H9 (cell line): ENCODE measurements around the gene DHRS2. TPM values are rescaled to one million over a fixed set of nuclear protein-coding genes. Genes with fewer than 3 reads are reported as not detected.

ENCODE experiments used
- DNase-seq: peaks from one replicate; pipeline ENCODE4 v3.0.0-alpha.2; 2017
- H2AFZ ChIP-seq: one replicate; pipeline ENCODE4 v1.6.1; 2013; ENCODE audit warnings: mild to moderate bottlenecking, low read length, control low read depth, moderate library complexity
- H2AK5ac ChIP-seq: 2 replicates; pipeline ENCODE4 v1.6.1; 2013; ENCODE audit warnings: low read length, control low read depth, mixed read lengths; ENCODE audit not compliant: insufficient read length
- H2BK120ac ChIP-seq: one replicate; pipeline ENCODE4 v1.6.1; 2013; ENCODE audit warnings: low read depth, mild to moderate bottlenecking, low read length, control low read depth, inconsistent platforms; ENCODE audit not compliant: poor library complexity, severe bottlenecking
- H2BK12ac ChIP-seq: 2 replicates; pipeline ENCODE4 v1.6.1; 2013; ENCODE audit warnings: low read length, control low read depth, mixed read lengths, low read depth; ENCODE audit not compliant: insufficient read length
- H2BK15ac ChIP-seq: 2 replicates; pipeline ENCODE4 v1.6.1; 2013; ENCODE audit warnings: low read depth, low read length, control low read depth
- H2BK20ac ChIP-seq: one replicate; pipeline ENCODE4 v1.6.1; 2013; ENCODE audit warnings: low read depth, mild to moderate bottlenecking, low read length, control low read depth, inconsistent platforms; ENCODE audit not compliant: poor library complexity, severe bottlenecking
- H2BK5ac ChIP-seq: 2 replicates; pipeline ENCODE4 v1.6.1; 2013; ENCODE audit warnings: low read length, control low read depth, mixed read lengths; ENCODE audit not compliant: insufficient read length
- H3K14ac ChIP-seq: 2 replicates; pipeline ENCODE4 v1.6.1; 2013; ENCODE audit warnings: low read length, control low read depth; ENCODE audit not compliant: insufficient read depth
- H3K18ac ChIP-seq: 2 replicates; pipeline ENCODE4 v1.6.1; 2013; ENCODE audit warnings: low read depth, mild to moderate bottlenecking, mixed read lengths, low read length, control low read depth; ENCODE audit not compliant: insufficient read length
- H3K23ac ChIP-seq: 2 replicates; pipeline ENCODE4 v1.6.1; 2013; ENCODE audit warnings: low read length, control low read depth, mixed read lengths, low read depth; ENCODE audit not compliant: insufficient read length
- H3K23me2 ChIP-seq: 2 replicates; pipeline ENCODE4 v1.6.1; 2013; ENCODE audit warnings: low read depth, mild to moderate bottlenecking, mixed read lengths, low read length, control low read depth; ENCODE audit not compliant: insufficient read length, poor library complexity, severe bottlenecking
- H3K27ac ChIP-seq: 2 replicates; pipeline ENCODE4 v1.5.1; 2013; ENCODE audit warnings: low read length, control low read depth, mixed read lengths, low read depth; ENCODE audit not compliant: insufficient read length
- H3K27me3 ChIP-seq: 2 replicates; pipeline ENCODE4 v1.6.1; 2013; ENCODE audit warnings: low read length, control low read depth, inconsistent platforms; ENCODE audit not compliant: insufficient read depth
- H3K4ac ChIP-seq: 2 replicates; pipeline ENCODE4 v1.6.1; 2013; ENCODE audit warnings: low read depth, mild to moderate bottlenecking, control low read depth, inconsistent platforms, low read length, moderate library complexity
- H3K4me1 ChIP-seq: 2 replicates; pipeline ENCODE4 v1.6.1; 2013; ENCODE audit warnings: low read length, control low read depth, inconsistent platforms; ENCODE audit not compliant: insufficient read depth
- H3K4me2 ChIP-seq: 2 replicates; pipeline ENCODE4 v1.6.1; 2013; ENCODE audit warnings: low read length, control low read depth, mixed read lengths; ENCODE audit not compliant: insufficient read length, insufficient read depth
- H3K56ac ChIP-seq: 2 replicates; pipeline ENCODE4 v1.6.1; 2013; ENCODE audit warnings: low read depth, mild to moderate bottlenecking, mixed read lengths, low read length, control low read depth; ENCODE audit not compliant: insufficient read length
- H3K79me1 ChIP-seq: 2 replicates; pipeline ENCODE4 v1.6.1; 2013; ENCODE audit warnings: low read depth, mild to moderate bottlenecking, moderate library complexity, low read length, control low read depth, inconsistent platforms; ENCODE audit not compliant: insufficient read depth, poor library complexity, severe bottlenecking
- H3K79me2 ChIP-seq: 2 replicates; pipeline ENCODE4 v1.6.1; 2013; ENCODE audit warnings: low read length, control low read depth, inconsistent platforms; ENCODE audit not compliant: insufficient read depth
- H3K9ac ChIP-seq: 2 replicates; pipeline ENCODE4 v1.6.1; 2013; ENCODE audit warnings: low read length, control low read depth, mixed read lengths; ENCODE audit not compliant: insufficient read length; ENCODE audit errors: extremely low read depth
- H3K9me3 ChIP-seq: one replicate; pipeline ENCODE4 v1.6.1; 2013; ENCODE audit warnings: low read depth, low read length, inconsistent platforms; ENCODE audit not compliant: control insufficient read depth
- H3T11ph ChIP-seq: one replicate; pipeline ENCODE4 v1.6.1; 2013; ENCODE audit warnings: mild to moderate bottlenecking, low read length, control low read depth, inconsistent platforms
- H4K20me1 ChIP-seq: one replicate; pipeline ENCODE4 v1.6.1; 2013; ENCODE audit not compliant: control insufficient read depth, insufficient read length, insufficient read depth
- H4K5ac ChIP-seq: 2 replicates; pipeline ENCODE4 v1.6.1; 2013; ENCODE audit warnings: low read depth, mild to moderate bottlenecking, mixed read lengths, low read length, control low read depth; ENCODE audit not compliant: insufficient read length
- H4K8ac ChIP-seq: replicated peaks from 2 replicates; pipeline ENCODE4 v1.6.1; 2013; ENCODE audit warnings: low read length, control low read depth, mixed read lengths, low read depth; ENCODE audit not compliant: insufficient read length
- H4K91ac ChIP-seq: 2 replicates; pipeline ENCODE4 v1.6.1; 2013; ENCODE audit warnings: low read depth, mild to moderate bottlenecking, moderate library complexity, mixed read lengths, low read length, control low read depth; ENCODE audit not compliant: insufficient read length
- H3K27ac Mint-ChIP-seq, 3 experiments: 2 replicates in 2 of 3; 3 replicates in 1 of 3; pipeline ENCODE4 v1.8.0; 2020 to 2021; ENCODE audit warnings: mixed read lengths in 3 of 3, mild to moderate bottlenecking in 1 of 3, moderate library complexity in 1 of 3
- H3K27me3 Mint-ChIP-seq: 2 replicates; pipeline ENCODE4 v1.8.0; 2021; ENCODE audit warnings: low read depth, mild to moderate bottlenecking, moderate library complexity, mixed read lengths
- H3K36me3 Mint-ChIP-seq, 3 experiments: 2 replicates in 2 of 3; 3 replicates in 1 of 3; pipeline ENCODE4 v1.8.0; 2020 to 2021; ENCODE audit warnings: low read depth in 3 of 3, mixed read lengths in 3 of 3; ENCODE audit not compliant: insufficient read depth in 1 of 3
- H3K4me1 Mint-ChIP-seq, 2 experiments: 2 replicates each; pipeline ENCODE4 v1.8.0; 2020; ENCODE audit warnings: mixed read lengths in 2 of 2
- H3K4me3 Mint-ChIP-seq, 2 experiments: 2 replicates in 1 of 2; 3 replicates in 1 of 2; pipeline ENCODE4 v1.8.0; 2020 to 2021; ENCODE audit warnings: mild to moderate bottlenecking in 2 of 2, mixed read lengths in 2 of 2, moderate library complexity in 1 of 2
- H3K9me3 Mint-ChIP-seq, 2 experiments: 2 replicates in 1 of 2; 3 replicates in 1 of 2; pipeline ENCODE4 v1.8.0; 2020; ENCODE audit warnings: mild to moderate bottlenecking in 2 of 2, mixed read lengths in 2 of 2, moderate library complexity in 1 of 2
- WGBS: extraction: QIAGEN DNeasy Blood & Tissue Kit; methylation state at CpG from one replicate; pipeline ENCODE4 v1.1.7; 2013; ENCODE audit warnings: missing lambda C conversion rate, low lambda C conversion rate, mixed read lengths; ENCODE audit not compliant: insufficient read length; ENCODE audit errors: extremely low coverage; 5-methylcytosine and 5-hydroxymethylcytosine counted together
- total RNA-seq: library from RNA; stranded (reverse); gene quantifications from 2 replicates; pipeline ENCODE4 v1.2.1, GENCODE V29; 2021
- TF ChIP-seq, protein P1 (sequence below): fragments of 200-600 bp; sonication (generic); conservative IDR thresholded peaks from 3 replicates; pipeline ENCODE4 v1.8.0; 2021; ENCODE audit warnings: antibody characterized with exemption, mild to moderate bottlenecking

Gene DHRS2
- total RNA-seq, 1 experiment from 2014 or later = 0.66 TPM

DNA sequence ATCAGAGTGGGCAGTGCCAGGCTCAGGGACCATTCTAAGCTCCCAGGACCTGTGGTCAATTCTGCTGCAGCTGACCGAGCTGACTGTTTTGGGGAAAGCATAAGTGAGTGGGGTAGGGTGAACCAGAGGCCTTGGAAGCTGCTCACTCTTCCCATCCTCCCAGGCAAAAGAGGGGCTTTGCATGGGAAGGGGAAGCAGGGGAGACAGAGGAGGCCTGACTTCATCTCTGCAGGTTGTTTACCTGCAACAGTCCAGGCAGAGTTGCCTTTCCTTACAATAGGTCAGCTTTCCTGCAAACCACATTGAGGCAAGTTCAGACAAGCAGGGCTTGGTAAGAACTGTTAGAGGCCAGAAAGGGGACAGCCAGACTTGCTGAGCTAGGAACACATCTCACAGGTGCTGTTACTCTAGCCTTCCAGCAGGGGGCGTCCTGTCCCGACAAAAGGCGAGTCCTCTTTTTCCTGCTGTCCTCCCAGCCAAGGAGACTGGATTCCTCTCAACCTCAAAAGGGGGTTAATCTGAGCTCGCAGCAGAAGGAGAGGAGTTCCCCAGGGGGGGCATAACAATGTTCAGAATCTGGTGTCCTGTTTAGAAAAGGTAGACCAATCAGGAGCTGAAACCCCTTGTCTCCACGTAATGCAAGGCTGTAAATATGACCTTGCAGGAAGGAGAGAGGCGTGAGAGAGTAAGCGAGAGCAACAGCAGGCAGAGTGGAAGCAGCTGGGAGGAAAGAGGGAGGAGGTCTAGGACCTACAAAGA, 4.3 kb upstream of the DHRS2 start:
- H3K4ac ChIP-seq = no peak overlapping the region
- no peaks in the 10 kb centered on the region for H3K79me1 ChIP-seq
- no peaks in the 10 kb centered on the region for H4K20me1 ChIP-seq
- no peak overlapping the region for H4K8ac ChIP-seq
- no peak overlapping the region for H2BK15ac ChIP-seq
- no peak overlapping the region for H4K91ac ChIP-seq
- peak overlapping the region; percentile 41 for H2AFZ ChIP-seq
- Mint-ChIP-seq H3K27me3 (peaks cover 7% of the 10 kb centered on the region), H3K36me3 (peaks cover 0 to 4% (median 0%) of the 10 kb centered on the region in 3 experiments; a peak in 3 of 7 replicates), H3K9me3 (peaks cover 13 to 22% of the 10 kb centered on the region in 2 experiments; a peak in 4 of 5 replicates), H3K27ac (peak overlapping the region in 2 of 3 experiments; percentile 29 to 34; a peak in 2 of 7 replicates), H3K4me1 (peaks cover 11 to 19% of the 10 kb centered on the region in 2 experiments), H3K4me3 (no peak overlapping the region)
- H2AK5ac ChIP-seq = no peak overlapping the region
- no peak overlapping the region for H3T11ph ChIP-seq
- H3K56ac ChIP-seq = no peak overlapping the region
- no peak overlapping the region for H3K14ac ChIP-seq
- H3K23ac ChIP-seq = no peak overlapping the region
- no peaks in the 10 kb centered on the region for H3K23me2 ChIP-seq
- no peak overlapping the region for H3K4me2 ChIP-seq
- TF ChIP-seq, protein P1, sequence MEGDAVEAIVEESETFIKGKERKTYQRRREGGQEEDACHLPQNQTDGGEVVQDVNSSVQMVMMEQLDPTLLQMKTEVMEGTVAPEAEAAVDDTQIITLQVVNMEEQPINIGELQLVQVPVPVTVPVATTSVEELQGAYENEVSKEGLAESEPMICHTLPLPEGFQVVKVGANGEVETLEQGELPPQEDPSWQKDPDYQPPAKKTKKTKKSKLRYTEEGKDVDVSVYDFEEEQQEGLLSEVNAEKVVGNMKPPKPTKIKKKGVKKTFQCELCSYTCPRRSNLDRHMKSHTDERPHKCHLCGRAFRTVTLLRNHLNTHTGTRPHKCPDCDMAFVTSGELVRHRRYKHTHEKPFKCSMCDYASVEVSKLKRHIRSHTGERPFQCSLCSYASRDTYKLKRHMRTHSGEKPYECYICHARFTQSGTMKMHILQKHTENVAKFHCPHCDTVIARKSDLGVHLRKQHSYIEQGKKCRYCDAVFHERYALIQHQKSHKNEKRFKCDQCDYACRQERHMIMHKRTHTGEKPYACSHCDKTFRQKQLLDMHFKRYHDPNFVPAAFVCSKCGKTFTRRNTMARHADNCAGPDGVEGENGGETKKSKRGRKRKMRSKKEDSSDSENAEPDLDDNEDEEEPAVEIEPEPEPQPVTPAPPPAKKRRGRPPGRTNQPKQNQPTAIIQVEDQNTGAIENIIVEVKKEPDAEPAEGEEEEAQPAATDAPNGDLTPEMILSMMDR = peak; percentile 93
- DNase-seq = peak; percentile 90
- no peak overlapping the region for H4K5ac ChIP-seq
- no peak overlapping the region for H2BK120ac ChIP-seq
- no peak overlapping the region for H3K9ac ChIP-seq
- no peak overlapping the region for H2BK20ac ChIP-seq
- H3K79me2 ChIP-seq = no peaks in the 10 kb centered on the region
- no peak overlapping the region for H3K27ac ChIP-seq
- no peak overlapping the region for H2BK12ac ChIP-seq
- no peaks in the 10 kb centered on the region for H3K9me3 ChIP-seq
- no peak overlapping the region for H2BK5ac ChIP-seq
- 0 out of 2 replicates have a peak, but pooled peaks cover 2% of the 10 kb centered on the region for H3K4me1 ChIP-seq
- no peak overlapping the region for H3K18ac ChIP-seq
- no peaks in the 10 kb centered on the region for H3K27me3 ChIP-seq
- WGBS = no CpG with 5 or more reads among the region's 8 CpGs
